Transverse colon (tissue), 4 donors: Measurements from ENCODE around the gene E2F1. TPM values are rescaled to one million over a fixed set of nuclear protein-coding genes. Genes with fewer than 3 reads are reported as not detected.

Source experiments
- DNase-seq: peaks from one replicate; pipeline ENCODE4 v3.0.0-alpha.2; 2019
- H3K27ac ChIP-seq, 4 donors: fragments of 200-600 bp; sonication (generic); 2 replicates each; pipeline ENCODE4 v1.5.1; 2016 to 2018; ENCODE audit warnings: inconsistent platforms in 4 of 4
- H3K27me3 ChIP-seq: fragments of 200-600 bp; sonication (generic); 2 replicates; pipeline ENCODE4 v1.5.1; 2017; ENCODE audit warnings: inconsistent platforms
- H3K36me3 ChIP-seq, 4 donors: fragments of 200-600 bp; sonication (generic); 2 replicates each; pipeline ENCODE4 v1.5.1; 2017 to 2019; ENCODE audit warnings: inconsistent platforms in 4 of 4
- H3K4me1 ChIP-seq, 4 donors: fragments of 200-600 bp; sonication (generic); 2 replicates each; pipeline ENCODE4 v1.5.1; 2017 to 2020; ENCODE audit warnings: inconsistent platforms in 4 of 4
- H3K4me3 ChIP-seq, 4 donors: fragments of 200-600 bp; sonication (generic); 1 replicate in 1 of 4; 2 replicates in 3 of 4; pipeline versions ENCODE4 v1.5.1 to v1.6.1; 2017 to 2019; ENCODE audit warnings: inconsistent platforms in 4 of 4
- H3K9me3 ChIP-seq, 2 donors: fragments of 200-600 bp; sonication (generic); 2 replicates each; pipeline ENCODE4 v1.5.1; 2017 to 2019; ENCODE audit warnings: inconsistent platforms in 2 of 2
- EP300 ChIP-seq: sonication (generic); formaldehyde crosslinking; IDR thresholded peaks from one replicate; pipeline ENCODE4 v1.6.1; 2017; ENCODE audit warnings: antibody characterized with exemption, low read depth
- POLR2A ChIP-seq: fragments of 450-650 bp; IDR thresholded peaks from one replicate; pipeline ENCODE4 v1.6.1; 2016; ENCODE audit warnings: antibody characterized with exemption, mild to moderate bottlenecking, moderate library complexity
- POLR2AphosphoS5 ChIP-seq, 3 donors: sonication (generic); formaldehyde crosslinking; IDR thresholded peaks; one replicate each; pipeline ENCODE4 v1.6.1; 2016; ENCODE audit warnings: antibody characterized with exemption in 3 of 3
- WGBS, 2 donors: methylation state at CpG; one replicate each; pipeline ENCODE4 v1.1.5; 2018; ENCODE audit warnings: low coverage in 1 of 2; 5-methylcytosine and 5-hydroxymethylcytosine counted together
- in situ Hi-C, 4 donors: fragments of 200-750 bp; cut with MboI; loops; one replicate each; pipeline versions ENCODE4 v1.15.0 to v1.15.1; 2017; ENCODE audit warnings: low sequenced_read_pairs in 3 of 4, low pct_ligation_motif_present in 1 of 4, low pct_unique_long_range_greater_than_20kb in 1 of 4
- intact Hi-C: fragments of 100-400 bp; cut with DNase I; formaldehyde crosslinking; loops from one replicate; pipeline ENCODE4 v1.15.1; 2023; ENCODE audit warnings: low total_unique reads
- total RNA-seq, 4 donors: library from RNA; depleted of rRNA; stranded (reverse); fragments of >200 nt; gene quantifications; one replicate each; pipeline ENCODE4 v1.1.0, GENCODE V29; 2016
- TF ChIP-seq, protein P1 (sequence below), 5 experiments: fragments of 200-600 bp in 3 of 5; fragments of 450-650 bp in 2 of 5; sonication (generic) in 3 of 5; IDR thresholded peaks; 1 replicate in 2 of 5; 2 replicates in 3 of 5; pipeline ENCODE4 v1.5.1; 2016 to 2017; ENCODE audit warnings: antibody characterized with exemption in 5 of 5, inconsistent platforms in 3 of 5, mild to moderate bottlenecking in 2 of 5, moderate library complexity in 1 of 5

The E2F1 gene
- total RNA-seq, 4 donors from 2014 or later: 1.2 to 2.7 (median 2.1) TPM; not detected in 1

DNA sequence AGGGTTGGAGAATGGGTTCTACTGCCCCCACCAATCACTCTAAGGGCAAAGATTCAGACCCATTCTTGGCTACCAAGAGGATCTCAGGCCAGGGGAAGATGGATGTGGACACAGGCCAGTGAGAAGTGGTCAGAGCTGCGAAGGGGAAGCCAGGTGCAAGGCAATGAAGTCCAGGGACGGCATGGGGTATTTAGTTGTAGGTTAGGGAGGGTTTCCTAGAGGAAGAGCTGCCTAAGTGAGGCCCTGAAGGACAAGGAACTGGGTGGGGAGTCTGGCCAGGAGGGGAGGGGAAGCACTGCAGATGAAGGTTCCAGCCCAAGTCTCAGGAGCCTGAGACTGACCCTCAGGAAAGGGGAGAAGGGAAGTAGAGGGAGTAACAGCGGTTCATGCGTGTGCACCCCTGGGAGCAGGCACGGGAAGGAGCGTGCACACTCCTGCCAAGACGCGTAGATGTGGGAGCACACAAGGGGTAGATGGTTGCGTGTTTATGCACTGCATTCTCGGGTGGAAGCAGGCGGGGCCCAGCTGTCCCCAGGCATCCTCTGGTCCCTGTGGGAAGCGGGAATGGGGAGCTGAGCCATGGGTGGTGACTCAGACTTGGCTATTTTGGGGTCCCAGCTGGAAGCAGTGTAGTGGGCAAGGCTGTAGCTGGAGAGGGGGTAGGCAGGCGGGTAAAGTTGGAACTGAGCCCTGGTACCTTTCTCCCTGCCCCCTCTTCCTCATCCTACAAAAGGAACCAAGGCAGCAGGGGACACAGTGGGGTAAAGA lies 16.1 kb downstream of the E2F1 start:
- Histone ChIP-seq H3K9me3 (no peaks in the 10 kb centered on the region), H3K4me1 (peaks cover 24 to 51% (median 41%) of the 10 kb centered on the region in 4 donors), H3K4me3 (no peak overlapping the region), H3K36me3 (peaks cover 0 to 5% (median 0%) of the 10 kb centered on the region in 4 donors), H3K27me3 (no peaks in the 10 kb centered on the region), H3K27ac (no peak overlapping the region)
- in situ Hi-C loops (no loop called here), intact Hi-C loops (loop anchor here (5.0 kb wide), 1 partner anchor 223 kb away; no protein-coding TSS in a partner anchor)
- TF ChIP-seq, protein P1, sequence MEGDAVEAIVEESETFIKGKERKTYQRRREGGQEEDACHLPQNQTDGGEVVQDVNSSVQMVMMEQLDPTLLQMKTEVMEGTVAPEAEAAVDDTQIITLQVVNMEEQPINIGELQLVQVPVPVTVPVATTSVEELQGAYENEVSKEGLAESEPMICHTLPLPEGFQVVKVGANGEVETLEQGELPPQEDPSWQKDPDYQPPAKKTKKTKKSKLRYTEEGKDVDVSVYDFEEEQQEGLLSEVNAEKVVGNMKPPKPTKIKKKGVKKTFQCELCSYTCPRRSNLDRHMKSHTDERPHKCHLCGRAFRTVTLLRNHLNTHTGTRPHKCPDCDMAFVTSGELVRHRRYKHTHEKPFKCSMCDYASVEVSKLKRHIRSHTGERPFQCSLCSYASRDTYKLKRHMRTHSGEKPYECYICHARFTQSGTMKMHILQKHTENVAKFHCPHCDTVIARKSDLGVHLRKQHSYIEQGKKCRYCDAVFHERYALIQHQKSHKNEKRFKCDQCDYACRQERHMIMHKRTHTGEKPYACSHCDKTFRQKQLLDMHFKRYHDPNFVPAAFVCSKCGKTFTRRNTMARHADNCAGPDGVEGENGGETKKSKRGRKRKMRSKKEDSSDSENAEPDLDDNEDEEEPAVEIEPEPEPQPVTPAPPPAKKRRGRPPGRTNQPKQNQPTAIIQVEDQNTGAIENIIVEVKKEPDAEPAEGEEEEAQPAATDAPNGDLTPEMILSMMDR (IDR thresholded peaks at IDR 0.05): no peak
- TF ChIP-seq POLR2A (no peak), POLR2AphosphoS5 (IDR thresholded peaks at IDR 0.05) (no peak), EP300 (no peak)
- WGBS, 2 donors: 85 to 98% methylated on average over 6 to 13 of the region's 13 CpGs
- DNase-seq: no peak

DNA sequence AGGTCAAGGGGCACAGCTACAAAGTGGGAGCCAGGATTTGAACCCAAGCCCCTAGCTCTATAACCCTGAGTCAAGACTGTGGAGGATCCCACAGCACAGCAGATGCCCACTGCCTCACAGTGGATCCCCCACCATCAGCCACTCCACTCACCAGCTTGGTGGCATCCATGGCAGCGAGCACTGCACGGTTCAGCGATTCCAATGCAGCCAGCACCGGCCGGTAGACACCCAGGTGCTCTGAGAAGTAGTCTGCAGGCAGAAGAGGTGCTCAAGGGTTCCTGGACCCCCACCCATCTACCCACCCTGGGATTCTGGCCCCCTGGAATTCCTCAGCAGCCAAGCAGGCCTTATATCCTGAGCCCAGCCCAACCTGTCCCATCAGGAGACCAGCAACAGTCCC lies 17.0 kb downstream of the E2F1 start:
- DNase-seq: no peak
- H3K36me3 ChIP-seq: peaks cover 0 to 5% (median 0%) of the 10 kb centered on the region in 4 donors
- TF ChIP-seq POLR2A: no peak
- no peak for TF ChIP-seq EP300
- no peak for TF ChIP-seq POLR2AphosphoS5 (IDR thresholded peaks at IDR 0.05)
- TF ChIP-seq, protein P1 (IDR thresholded peaks at IDR 0.05): no peak
- no peaks in the 10 kb centered on the region for H3K27me3 ChIP-seq
- in situ Hi-C loops (no loop called here), intact Hi-C loops (no loop called here)
- H3K4me1 ChIP-seq: peaks cover 21 to 47% (median 39%) of the 10 kb centered on the region in 4 donors
- no peak overlapping the region for H3K27ac ChIP-seq
- 90% methylated on average over 5 of the region's 5 CpGs; no CpG with 5 or more reads in 1 of the 2 donors for WGBS, 2 donors
- H3K9me3 ChIP-seq: no peaks in the 10 kb centered on the region
- H3K4me3 ChIP-seq: no peak overlapping the region

DNA sequence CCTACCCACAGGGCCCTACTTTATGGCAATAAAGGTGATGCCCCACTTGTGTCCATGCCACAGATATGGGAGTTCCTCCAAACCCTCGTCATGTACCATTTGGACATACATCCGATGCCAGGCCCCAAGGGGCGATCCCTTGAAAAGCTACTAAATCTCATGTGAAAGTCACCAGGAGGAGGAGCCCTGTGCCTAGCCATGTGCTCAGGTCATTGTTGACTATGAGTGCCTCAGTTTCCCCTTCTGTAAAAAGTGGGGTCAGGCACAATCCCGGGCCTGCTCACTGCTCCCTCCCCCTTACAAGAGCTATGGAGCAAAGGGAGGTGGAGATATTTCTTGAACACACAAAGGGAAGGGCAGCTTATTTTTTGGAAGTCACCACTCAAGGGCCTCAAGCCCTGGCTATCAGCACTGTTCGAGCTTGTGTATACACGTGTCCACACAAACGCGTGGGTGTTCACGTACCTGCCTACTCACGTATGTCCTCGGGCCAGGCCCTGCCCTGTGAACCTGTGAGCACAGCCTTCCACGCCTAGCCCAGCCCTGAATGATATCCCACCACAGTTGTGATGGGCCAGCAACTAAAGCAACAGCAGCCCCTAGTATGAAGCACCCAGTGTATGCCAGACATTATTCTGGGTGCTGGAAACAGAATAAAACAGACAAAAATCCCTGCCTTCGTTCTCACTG lies 17.6 kb downstream of the E2F1 start:
- no peak for TF ChIP-seq POLR2A
- no peak for TF ChIP-seq POLR2AphosphoS5 (IDR thresholded peaks at IDR 0.05)
- TF ChIP-seq EP300: no peak
- TF ChIP-seq, protein P1 (IDR thresholded peaks at IDR 0.05): no peak
- in situ Hi-C loops: no loop called here
- H3K27ac ChIP-seq: peak overlapping the region in 3 of 4 donors; percentile 93 to 99 (median 98)
- intact Hi-C loops: no loop called here
- WGBS, 2 donors: 85% methylated on average over 13 of the region's 13 CpGs; no CpG with 5 or more reads in 1 of the 2 donors
- H3K9me3 ChIP-seq: no peaks in the 10 kb centered on the region
- H3K4me1 ChIP-seq: peaks cover 20 to 48% (median 41%) of the 10 kb centered on the region in 4 donors
- DNase-seq: no peak
- H3K36me3 ChIP-seq: peaks cover 0 to 5% (median 0%) of the 10 kb centered on the region in 4 donors
- H3K4me3 ChIP-seq: no peak overlapping the region
- no peaks in the 10 kb centered on the region for H3K27me3 ChIP-seq
